ENCODE data around the gene RGS19.
A peak's percentile ranks its signal among the peaks of the same experiment; 100 is the strongest.

GRCh38 chr20:64056889-64057627, 22.3 kb downstream of the RGS19 start:
- TF ChIP-seq POLR2A (IDR thresholded peaks at IDR 0.05), result peak in 1 of 3 donors; percentile 8
- TF ChIP-seq, protein P1, sequence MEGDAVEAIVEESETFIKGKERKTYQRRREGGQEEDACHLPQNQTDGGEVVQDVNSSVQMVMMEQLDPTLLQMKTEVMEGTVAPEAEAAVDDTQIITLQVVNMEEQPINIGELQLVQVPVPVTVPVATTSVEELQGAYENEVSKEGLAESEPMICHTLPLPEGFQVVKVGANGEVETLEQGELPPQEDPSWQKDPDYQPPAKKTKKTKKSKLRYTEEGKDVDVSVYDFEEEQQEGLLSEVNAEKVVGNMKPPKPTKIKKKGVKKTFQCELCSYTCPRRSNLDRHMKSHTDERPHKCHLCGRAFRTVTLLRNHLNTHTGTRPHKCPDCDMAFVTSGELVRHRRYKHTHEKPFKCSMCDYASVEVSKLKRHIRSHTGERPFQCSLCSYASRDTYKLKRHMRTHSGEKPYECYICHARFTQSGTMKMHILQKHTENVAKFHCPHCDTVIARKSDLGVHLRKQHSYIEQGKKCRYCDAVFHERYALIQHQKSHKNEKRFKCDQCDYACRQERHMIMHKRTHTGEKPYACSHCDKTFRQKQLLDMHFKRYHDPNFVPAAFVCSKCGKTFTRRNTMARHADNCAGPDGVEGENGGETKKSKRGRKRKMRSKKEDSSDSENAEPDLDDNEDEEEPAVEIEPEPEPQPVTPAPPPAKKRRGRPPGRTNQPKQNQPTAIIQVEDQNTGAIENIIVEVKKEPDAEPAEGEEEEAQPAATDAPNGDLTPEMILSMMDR (IDR thresholded peaks at IDR 0.05), result no peak

All from body of pancreas (tissue), 4 donors.